ENCODE results near the gene SCAMP5.

The SCAMP5 gene

GRCh38 chr15:74995182-74995778, at the start of gene SCAMP5:
SCAMP5 (plus strand) TSS chr15:74995563; CDS start chr15:75011840, 16,277 bp downstream.
- peak; percentile 91 for DNase-seq (ENCODE audit: low read depth, low spot score)

GRCh38 chr15:74950078-74950908, 45.1 kb upstream of the SCAMP5 start:
- peak; percentile 77 for DNase-seq (ENCODE audit: low read depth, low spot score)

GRCh38 chr15:74951006-74951405, 44.4 kb upstream of the SCAMP5 start:
- DNase-seq (ENCODE audit: low read depth, low spot score) = no peak

- DNase-seq (ENCODE audit: low read depth, low spot score) = no peak
Measured at GRCh38 chr15:74954515-74954914, 40.8 kb upstream of the SCAMP5 start.

GRCh38 chr15:74955017-74955416, 40.3 kb upstream of the SCAMP5 start:
- DNase-seq (ENCODE audit: low read depth, low spot score) = no peak

- DNase-seq (ENCODE audit: low read depth, low spot score) = no peak
Measured at GRCh38 chr15:74955796-74956647, 39.3 kb upstream of the SCAMP5 start.

- no peak for DNase-seq (ENCODE audit: low read depth, low spot score)
Measured at GRCh38 chr15:74956648-74957475, 38.5 kb upstream of the SCAMP5 start, which contains the start of gene RPP25. RPP25 (minus strand) TSS chr15:74956772; CDS start chr15:74956583, 189 bp downstream.

- DNase-seq (ENCODE audit: low read depth, low spot score) = no peak
Measured at GRCh38 chr15:74957476-74958035, 37.8 kb upstream of the SCAMP5 start.

- no peak for DNase-seq (ENCODE audit: low read depth, low spot score)
Measured at GRCh38 chr15:74958320-74958907, 36.9 kb upstream of the SCAMP5 start.

GRCh38 chr15:74958908-74959585, 36.3 kb upstream of the SCAMP5 start:
- DNase-seq (ENCODE audit: low read depth, low spot score) = no peak

- DNase-seq (ENCODE audit: low read depth, low spot score) = no peak
Measured at GRCh38 chr15:74959586-74959939, 35.8 kb upstream of the SCAMP5 start.

- DNase-seq (ENCODE audit: low read depth, low spot score) = no peak
Measured at GRCh38 chr15:74960286-74960685, 35.1 kb upstream of the SCAMP5 start.

GRCh38 chr15:74960995-74961588, 34.3 kb upstream of the SCAMP5 start:
- no peak for DNase-seq (ENCODE audit: low read depth, low spot score)

- no peak for DNase-seq (ENCODE audit: low read depth, low spot score)
Measured at GRCh38 chr15:74961616-74962015, 33.7 kb upstream of the SCAMP5 start.

- no peak for DNase-seq (ENCODE audit: low read depth, low spot score)
Measured at GRCh38 chr15:74962219-74962618, 33.1 kb upstream of the SCAMP5 start.

- DNase-seq (ENCODE audit: low read depth, low spot score) = no peak
Measured at GRCh38 chr15:74962671-74963070, 32.7 kb upstream of the SCAMP5 start.

GRCh38 chr15:74963213-74963612, 32.1 kb upstream of the SCAMP5 start:
- DNase-seq (ENCODE audit: low read depth, low spot score) = no peak

- no peak for DNase-seq (ENCODE audit: low read depth, low spot score)
Measured at GRCh38 chr15:74964794-74965193, 30.6 kb upstream of the SCAMP5 start.

- no peak for DNase-seq (ENCODE audit: low read depth, low spot score)
Measured at GRCh38 chr15:74967670-74968069, 27.7 kb upstream of the SCAMP5 start.

GRCh38 chr15:74976159-74976558, 19.2 kb upstream of the SCAMP5 start:
- no peak for DNase-seq (ENCODE audit: low read depth, low spot score)
